Left ventricle myocardium inferior (tissue), 1 donor: ENCODE results near the gene UGCG. TPM values are rescaled to one million over a fixed set of nuclear protein-coding genes. Genes with fewer than 3 reads are reported as not detected.

Experiments
- DNase-seq: peaks from one replicate; pipeline ENCODE4 v3.0.0-alpha.2; 2020
- H3K27ac ChIP-seq: fragments of 200-600 bp; replicated peaks from 2 replicates; pipeline ENCODE4 v1.8.0; 2021
- H3K27me3 ChIP-seq: fragments of 200-600 bp; 2 replicates; pipeline ENCODE4 v1.8.0; 2021; ENCODE audit warnings: low read depth
- H3K36me3 ChIP-seq: fragments of 200-600 bp; 2 replicates; pipeline ENCODE4 v1.8.0; 2021
- H3K4me1 ChIP-seq: fragments of 200-600 bp; 2 replicates; pipeline ENCODE4 v1.8.0; 2021
- H3K4me3 ChIP-seq: fragments of 200-600 bp; 2 replicates; pipeline ENCODE4 v1.8.0; 2021; ENCODE audit warnings: mild to moderate bottlenecking, moderate library complexity
- H3K9me3 ChIP-seq: fragments of 200-600 bp; replicated peaks from 2 replicates; pipeline ENCODE4 v1.8.0; 2021
- intact Hi-C: fragments of 100-400 bp; cut with micrococcal nuclease; formaldehyde crosslinking; loops from one replicate; pipeline ENCODE4 v1.11.0; 2022
- total RNA-seq: library from RNA; stranded (reverse); fragmentation: NEBNext Ultra II Directional; extraction: Animal tissue kit (Norgen Biotek cat#: 25700); gene quantifications from one replicate; pipeline ENCODE4 v1.2.1, GENCODE V29; 2021
- TF ChIP-seq, protein P1 (sequence below): fragments of 200-600 bp; IDR thresholded peaks from 2 replicates; pipeline ENCODE4 v1.8.0; 2021; ENCODE audit warnings: antibody characterized with exemption, mild to moderate bottlenecking, borderline replicate concordance
- donor health status: DM: no; HTN: yes; CAD: no; lungs with severe emphysema.

The UGCG gene
- total RNA-seq, 1 donor from 2014 or later: 12.7 TPM

DNA sequence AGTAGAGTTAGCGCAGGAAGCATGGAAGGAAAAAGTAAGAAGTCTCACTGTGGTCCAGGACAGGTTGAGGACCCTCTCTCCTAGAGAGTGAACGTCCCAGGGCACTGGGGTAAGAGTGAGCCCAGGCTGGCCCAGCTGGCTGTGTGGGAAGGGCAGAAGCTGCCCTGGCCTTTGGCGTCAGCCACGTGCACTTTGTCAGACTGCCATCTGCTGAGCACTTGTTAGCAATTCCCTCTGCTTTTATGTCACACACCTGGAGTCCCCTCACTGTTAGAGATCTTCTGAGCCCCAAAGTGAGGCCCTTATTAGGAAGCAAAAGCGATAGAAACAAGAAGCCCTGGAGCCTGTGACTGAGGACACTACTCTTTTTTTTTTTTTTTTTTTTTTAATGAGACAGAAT lies 79.1 kb downstream of the UGCG start:
- DNase-seq: peak; percentile 36

DNA sequence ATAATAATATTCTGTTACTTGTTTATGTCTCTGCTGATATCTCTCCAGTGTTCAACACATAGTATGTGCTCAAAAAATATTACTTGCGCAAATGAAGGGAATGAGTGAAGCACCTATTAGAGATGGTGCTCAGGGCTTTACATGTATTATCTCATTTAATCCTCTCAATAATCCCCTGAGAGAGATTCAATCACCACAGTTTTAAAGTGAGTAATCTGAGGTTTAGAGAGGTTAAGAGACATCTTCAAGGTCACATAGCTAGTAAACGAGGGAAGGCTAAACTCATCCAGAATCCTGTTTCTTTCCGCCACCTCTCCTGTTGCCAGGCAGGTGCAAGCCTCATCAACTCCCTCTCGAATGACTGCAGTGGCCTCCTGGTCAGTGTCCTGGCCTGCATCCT lies 82.0 kb downstream of the UGCG start:
- TF ChIP-seq, protein P1, sequence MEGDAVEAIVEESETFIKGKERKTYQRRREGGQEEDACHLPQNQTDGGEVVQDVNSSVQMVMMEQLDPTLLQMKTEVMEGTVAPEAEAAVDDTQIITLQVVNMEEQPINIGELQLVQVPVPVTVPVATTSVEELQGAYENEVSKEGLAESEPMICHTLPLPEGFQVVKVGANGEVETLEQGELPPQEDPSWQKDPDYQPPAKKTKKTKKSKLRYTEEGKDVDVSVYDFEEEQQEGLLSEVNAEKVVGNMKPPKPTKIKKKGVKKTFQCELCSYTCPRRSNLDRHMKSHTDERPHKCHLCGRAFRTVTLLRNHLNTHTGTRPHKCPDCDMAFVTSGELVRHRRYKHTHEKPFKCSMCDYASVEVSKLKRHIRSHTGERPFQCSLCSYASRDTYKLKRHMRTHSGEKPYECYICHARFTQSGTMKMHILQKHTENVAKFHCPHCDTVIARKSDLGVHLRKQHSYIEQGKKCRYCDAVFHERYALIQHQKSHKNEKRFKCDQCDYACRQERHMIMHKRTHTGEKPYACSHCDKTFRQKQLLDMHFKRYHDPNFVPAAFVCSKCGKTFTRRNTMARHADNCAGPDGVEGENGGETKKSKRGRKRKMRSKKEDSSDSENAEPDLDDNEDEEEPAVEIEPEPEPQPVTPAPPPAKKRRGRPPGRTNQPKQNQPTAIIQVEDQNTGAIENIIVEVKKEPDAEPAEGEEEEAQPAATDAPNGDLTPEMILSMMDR: no peak
- no peak for DNase-seq
- H3K36me3 ChIP-seq: no peaks in the 10 kb centered on the region
- intact Hi-C loops: no loop called here
- H3K4me3 ChIP-seq: no peak overlapping the region
- no peaks in the 10 kb centered on the region for H3K27me3 ChIP-seq
- H3K4me1 ChIP-seq: no peaks in the 10 kb centered on the region
- H3K9me3 ChIP-seq: no peaks in the 10 kb centered on the region
- H3K27ac ChIP-seq: no peak overlapping the region

More for the DNA sequence above, 79.1 kb downstream of the UGCG start:
- TF ChIP-seq, protein P1: peak; percentile 27
- Histone ChIP-seq H3K4me3 (no peak overlapping the region), H3K9me3 (no peaks in the 10 kb centered on the region), H3K36me3 (no peaks in the 10 kb centered on the region), H3K27me3 (no peaks in the 10 kb centered on the region), H3K4me1 (no peaks in the 10 kb centered on the region), H3K27ac (no peak overlapping the region)
- intact Hi-C loops: no loop called here

DNA sequence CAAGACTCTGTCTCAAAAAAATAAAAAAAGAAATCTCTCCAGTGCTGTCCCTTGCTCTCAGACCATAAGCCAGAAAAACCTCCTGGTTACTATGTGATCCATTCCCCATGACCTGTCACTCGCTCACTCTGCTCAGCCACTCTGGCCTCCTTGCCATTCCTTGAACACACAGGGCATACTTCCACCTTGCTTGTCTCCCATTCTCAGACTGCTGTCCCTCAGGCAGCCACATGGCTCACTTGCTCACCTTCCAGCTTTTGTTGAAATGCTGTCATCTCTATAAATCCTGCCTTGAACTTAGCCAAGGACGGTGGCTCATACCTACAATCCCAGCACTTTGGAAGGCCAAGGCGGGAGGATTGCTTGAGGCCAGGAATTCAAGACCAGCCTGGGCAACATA lies 82.9 kb downstream of the UGCG start:
- no peaks in the 10 kb centered on the region for H3K4me1 ChIP-seq
- no peak overlapping the region for H3K27ac ChIP-seq
- TF ChIP-seq, protein P1: no peak
- no peaks in the 10 kb centered on the region for H3K36me3 ChIP-seq
- H3K4me3 ChIP-seq: no peak overlapping the region
- no peaks in the 10 kb centered on the region for H3K27me3 ChIP-seq
- H3K9me3 ChIP-seq: no peaks in the 10 kb centered on the region
- intact Hi-C loops: no loop called here
- no peak for DNase-seq

DNA sequence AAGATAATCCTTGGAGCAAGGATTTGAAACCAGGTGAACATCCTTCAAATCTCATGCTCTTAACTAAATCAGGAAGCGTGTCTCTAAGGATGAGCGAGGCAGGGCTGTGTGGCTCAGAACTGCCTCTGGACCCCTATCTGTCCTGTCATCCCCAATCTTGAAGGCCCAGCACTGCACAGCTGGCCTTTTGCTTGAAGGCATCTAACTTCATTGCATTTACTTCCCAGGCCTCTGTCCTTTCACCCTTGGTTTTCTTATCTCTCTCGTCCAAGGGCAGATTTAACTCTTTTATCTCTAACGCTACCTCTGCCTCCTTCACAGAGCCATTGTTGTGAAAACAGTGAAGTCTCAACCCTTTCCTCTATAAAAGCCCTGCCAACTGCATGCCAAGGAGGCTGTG lies 83.8 kb downstream of the UGCG start:
- TF ChIP-seq, protein P1: no peak
- no peaks in the 10 kb centered on the region for H3K36me3 ChIP-seq
- intact Hi-C loops: no loop called here

DNA sequence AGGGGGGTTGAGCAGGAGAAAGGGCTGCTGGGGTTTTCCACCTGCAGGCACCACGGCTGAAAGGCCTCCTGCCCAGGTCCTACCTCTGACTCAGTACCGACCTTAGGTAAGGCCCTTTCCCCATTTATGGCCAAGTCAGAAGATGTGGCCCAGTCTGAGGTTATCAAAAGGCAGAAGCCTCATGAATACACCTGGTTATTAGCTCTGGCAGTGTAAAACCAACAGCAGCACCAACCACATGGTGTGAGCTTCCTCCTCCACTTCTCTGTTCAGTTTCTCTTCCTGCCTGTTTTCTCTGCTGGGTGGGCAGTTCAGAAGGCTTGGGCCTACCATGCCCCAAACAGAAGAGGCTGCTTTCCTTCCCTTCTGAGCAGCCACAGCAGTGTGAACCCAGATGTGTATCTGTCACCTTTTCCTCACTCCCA lies 86.9 kb downstream of the UGCG start:
- Histone ChIP-seq H3K9me3 (no peaks in the 10 kb centered on the region), H3K27me3 (no peaks in the 10 kb centered on the region), H3K27ac (no peak overlapping the region), H3K4me1 (no peaks in the 10 kb centered on the region), H3K4me3 (no peak overlapping the region), H3K36me3 (no peaks in the 10 kb centered on the region)
- DNase-seq: no peak
- TF ChIP-seq, protein P1: no peak
- intact Hi-C loops: no loop called here

More for the DNA sequence above, 83.8 kb downstream of the UGCG start:
- no peak overlapping the region for H3K27ac ChIP-seq
- no peaks in the 10 kb centered on the region for H3K4me1 ChIP-seq
- H3K9me3 ChIP-seq: no peaks in the 10 kb centered on the region
- H3K4me3 ChIP-seq: no peak overlapping the region
- DNase-seq: no peak
- H3K27me3 ChIP-seq: no peaks in the 10 kb centered on the region
